NCI-H524 (cell line): ENCODE measurements around the gene CLEC1A.

Experiments used
- DNase-seq, 2 experiments: peaks; one replicate each; lab custom pipeline; 2025; lab: John Stamatoyannopoulos, UW

CLEC1A gene, protein sequence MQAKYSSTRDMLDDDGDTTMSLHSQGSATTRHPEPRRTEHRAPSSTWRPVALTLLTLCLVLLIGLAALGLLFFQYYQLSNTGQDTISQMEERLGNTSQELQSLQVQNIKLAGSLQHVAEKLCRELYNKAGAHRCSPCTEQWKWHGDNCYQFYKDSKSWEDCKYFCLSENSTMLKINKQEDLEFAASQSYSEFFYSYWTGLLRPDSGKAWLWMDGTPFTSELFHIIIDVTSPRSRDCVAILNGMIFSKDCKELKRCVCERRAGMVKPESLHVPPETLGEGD

GRCh38 chr12:10098791-10099190 lies at the start of gene CLEC1A:
Gene CLEC1A (minus strand): TSS chr12:10098985. CDS start chr12:10098922, 63 bp downstream.
- no peak for DNase-seq

DNA sequence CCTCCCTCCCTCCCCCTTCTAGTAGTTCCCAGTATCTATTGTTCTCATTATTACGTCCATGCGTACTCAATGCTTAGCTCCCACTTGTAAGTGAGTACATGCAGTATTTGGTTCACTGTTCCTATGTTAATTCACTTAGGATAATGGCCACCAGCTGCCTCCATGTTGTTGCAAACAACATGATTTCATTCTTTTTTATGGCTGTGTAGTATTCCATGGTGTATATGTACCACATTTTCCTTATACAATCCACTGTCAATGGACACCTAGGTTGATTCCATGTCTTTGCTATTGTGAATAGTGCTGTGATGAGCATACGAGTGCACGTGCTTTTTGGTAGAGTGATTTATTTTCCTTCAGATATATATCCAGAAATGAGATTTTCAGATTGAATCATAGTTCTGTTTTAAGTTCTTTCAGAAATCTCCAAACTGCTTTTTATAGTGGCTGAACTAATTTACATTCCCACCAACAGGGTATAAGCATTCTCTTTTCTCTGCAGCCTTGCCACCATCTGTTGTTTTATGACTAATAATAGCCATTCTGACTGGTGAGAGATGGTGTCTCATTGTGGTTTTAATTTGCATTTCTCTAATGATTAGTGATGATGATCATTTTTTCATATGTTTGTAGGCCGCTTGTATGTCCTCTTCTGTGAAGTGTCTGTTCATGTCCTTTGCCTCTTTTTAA lies 49.1 kb upstream of the CLEC1A start:
- DNase-seq, result no peak

- no peak for DNase-seq
Measured at GRCh38 chr12:10142976-10143589, 44.3 kb upstream of the CLEC1A start.

DNA sequence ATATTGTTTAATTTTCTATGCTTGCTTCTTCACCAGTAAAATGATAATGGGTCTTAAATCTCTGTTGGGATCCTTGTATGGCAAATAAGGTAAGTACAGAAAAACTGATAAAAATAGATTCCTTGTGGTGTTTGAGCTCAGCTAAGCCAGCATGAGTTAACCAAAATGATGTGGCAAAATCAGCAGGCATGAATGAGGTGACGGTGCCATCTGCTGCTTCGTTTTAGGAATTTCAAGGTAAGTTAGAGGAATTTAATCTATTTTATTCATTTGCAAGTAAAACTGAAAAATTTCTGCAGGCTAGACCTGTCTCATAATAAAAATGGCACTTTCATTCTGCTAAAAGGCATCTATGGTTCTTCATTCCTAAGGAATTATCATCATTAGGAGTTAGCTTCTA lies 41.2 kb upstream of the CLEC1A start:
- DNase-seq, result peak in 1 of 2 experiments; percentile 4

DNA sequence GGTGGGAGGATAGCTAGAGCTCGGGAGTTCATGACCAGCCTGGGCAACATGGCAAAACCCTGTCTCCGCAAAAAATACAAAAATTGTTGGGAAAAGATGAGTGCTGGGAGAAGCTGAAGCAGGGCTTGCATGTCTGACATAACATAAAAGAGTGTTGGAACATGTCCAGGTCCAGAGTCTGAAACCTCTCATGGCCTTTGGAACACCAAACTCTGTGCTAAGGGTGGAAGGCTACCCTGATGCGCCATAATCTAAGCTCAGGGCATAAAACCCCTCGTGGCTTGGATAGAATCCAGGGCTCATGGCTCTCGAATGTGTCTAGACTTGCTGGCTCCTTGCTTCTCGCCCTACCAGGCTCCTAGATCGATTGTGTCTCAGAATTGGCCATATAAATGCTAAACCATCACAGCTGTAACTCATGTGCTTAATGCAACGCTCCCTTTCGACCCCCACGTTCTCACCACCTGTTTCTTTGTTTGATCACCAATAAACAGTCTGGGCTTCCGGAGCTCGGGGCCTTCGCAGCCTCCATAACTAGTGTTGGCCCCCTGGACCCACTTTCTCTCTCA lies 37.9 kb upstream of the CLEC1A start:
- no peak for DNase-seq

- no peak for DNase-seq
Measured at GRCh38 chr12:10135126-10135525, 36.3 kb upstream of the CLEC1A start.

DNA sequence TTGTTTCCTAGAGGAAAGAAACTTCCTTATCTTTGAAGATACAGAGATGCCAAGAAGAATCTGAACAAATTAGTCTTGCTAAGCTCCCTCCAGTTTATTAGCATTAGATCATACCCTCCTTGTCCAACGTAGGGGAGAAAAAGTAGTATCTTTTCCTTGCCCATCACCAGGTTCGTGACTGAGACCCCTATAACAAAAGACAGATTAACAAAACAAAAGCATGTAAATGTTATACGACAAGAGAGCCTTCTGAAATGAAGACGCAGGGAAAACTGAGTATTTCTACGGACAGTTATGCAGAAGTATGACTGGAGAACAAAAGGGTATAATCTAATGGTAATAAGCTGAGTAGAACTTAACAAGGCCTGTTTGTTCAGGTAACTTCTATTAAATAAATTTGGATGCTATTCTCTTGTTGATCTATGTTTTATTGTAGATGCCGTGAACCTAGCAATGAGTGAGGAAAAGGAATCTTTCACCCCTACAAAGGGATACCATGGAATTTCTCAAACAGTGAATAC lies 34.1 kb upstream of the CLEC1A start:
- no peak for DNase-seq

- DNase-seq, result no peak
Measured at GRCh38 chr12:10131111-10131690, 32.4 kb upstream of the CLEC1A start.

DNA sequence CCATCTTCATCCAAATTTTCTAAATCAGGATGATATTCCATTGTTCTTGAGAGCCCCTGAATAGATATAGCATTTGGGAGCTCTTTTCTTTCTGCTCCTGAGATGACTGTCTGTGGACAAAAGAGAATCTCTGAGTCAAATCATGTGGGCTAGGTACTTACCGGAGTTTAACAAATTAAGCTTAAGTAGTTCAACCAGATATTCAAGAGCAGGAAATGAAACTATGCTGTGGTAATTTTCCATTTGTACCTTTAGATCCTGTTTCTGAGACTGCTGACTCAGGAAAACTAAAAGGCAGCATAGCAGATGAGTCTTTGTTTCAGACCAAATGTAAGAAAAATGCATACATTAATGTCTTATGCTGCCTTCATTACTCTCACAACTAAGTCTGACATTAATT lies 31.3 kb upstream of the CLEC1A start, which contains the start of gene CLEC7A:
CLEC7A (minus strand) TSS at position 158 of the 400 bp plus-strand sequence; CDS start at position 41, 117 bp downstream.
- DNase-seq, result no peak

- no peak for DNase-seq
Measured at GRCh38 chr12:10128687-10129086, 29.9 kb upstream of the CLEC1A start.

GRCh38 chr12:10126413-10126812 lies 27.6 kb upstream of the CLEC1A start:
- no peak for DNase-seq

- DNase-seq, result no peak
Measured at GRCh38 chr12:10122689-10123088, 23.9 kb upstream of the CLEC1A start.

DNA sequence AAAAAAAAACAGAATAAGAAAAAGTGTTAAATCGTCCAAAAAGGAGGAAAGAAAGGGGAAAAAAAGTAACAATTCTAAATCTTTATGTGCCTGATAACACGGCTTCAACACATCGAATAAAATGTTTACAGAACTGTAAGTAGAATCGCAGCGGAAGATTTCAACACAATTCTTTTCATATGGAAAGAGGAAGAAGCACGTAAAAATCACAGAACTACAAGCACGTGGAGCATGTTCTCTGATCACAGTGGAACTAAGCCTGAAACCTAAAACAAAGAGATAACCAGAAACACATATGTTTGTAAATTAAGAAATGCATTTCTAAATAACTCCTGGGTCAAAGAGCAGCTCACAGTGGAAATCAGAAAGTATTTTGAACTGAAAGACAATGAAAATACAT lies 22.5 kb upstream of the CLEC1A start:
- no peak for DNase-seq

DNA sequence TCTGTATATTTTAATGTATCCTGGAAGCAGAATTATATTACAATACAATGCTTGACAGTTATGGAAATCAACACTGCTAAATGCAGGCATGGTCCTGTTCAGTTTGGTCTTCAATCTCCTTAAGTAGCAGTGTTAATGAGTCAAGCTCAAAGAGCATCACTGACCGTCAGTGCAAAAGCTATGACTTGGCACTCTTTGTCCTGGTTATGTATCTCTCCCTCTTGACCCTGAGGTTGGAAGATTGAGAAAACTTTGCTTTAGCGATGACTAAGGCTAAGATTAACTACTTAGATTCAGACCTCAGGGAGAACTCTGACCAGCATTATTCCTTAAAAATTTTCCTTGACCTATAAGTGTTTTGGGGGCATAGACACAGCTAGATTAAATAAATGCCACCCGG lies 20.3 kb upstream of the CLEC1A start:
- DNase-seq, result no peak

DNA sequence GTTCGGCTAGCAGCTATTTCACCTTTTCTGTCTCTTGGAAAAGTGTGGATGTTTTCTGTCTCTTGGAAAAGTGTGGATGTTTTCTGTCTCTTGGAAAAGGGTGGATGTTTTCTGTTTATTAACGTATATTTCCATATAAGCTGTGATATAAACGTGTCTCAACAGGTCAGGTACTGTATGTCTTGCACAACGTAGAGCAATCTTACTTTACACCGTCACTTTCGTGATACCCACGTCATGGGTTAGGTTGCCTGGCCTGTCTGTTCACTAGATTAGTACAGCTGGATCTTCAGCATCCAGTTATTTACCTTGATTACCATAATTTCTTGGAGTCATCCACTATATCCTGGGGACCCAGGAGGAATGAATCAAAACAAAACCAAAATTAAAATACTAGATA lies 17.1 kb upstream of the CLEC1A start:
- no peak for DNase-seq

GRCh38 chr12:10115311-10115710 lies 16.5 kb upstream of the CLEC1A start:
- no peak for DNase-seq

GRCh38 chr12:10113920-10114319 lies 15.1 kb upstream of the CLEC1A start:
- no peak for DNase-seq

- DNase-seq, result no peak
Measured at GRCh38 chr12:10113075-10113474, 14.3 kb upstream of the CLEC1A start.

GRCh38 chr12:10111451-10111850 lies 12.7 kb upstream of the CLEC1A start:
- DNase-seq, result no peak

DNA sequence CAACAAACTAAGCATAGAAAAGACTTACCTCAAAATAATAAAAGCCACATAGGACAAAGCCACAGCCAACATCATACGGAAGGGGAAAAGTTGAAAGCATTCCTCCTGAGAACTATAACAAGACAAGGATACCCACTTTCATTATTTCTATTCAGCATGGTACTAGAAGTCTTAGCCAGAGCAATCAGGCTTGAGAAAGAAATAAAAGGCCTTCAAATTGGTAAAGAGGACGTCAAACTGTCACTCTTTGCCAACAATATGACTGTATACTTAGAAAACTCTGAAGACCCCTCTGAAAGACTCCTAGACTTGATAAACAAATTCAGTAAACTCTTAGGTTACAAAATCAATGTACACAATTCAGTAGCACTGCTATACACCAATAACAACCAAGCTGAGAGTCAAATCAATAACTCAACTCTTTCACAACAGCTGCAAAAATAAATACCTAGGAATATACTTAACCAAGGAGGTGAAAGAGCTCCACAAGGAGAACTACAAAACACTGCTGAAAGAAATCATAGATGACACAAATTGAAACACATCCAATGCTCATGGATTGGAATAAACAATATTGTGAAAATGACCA lies 11.6 kb upstream of the CLEC1A start:
- DNase-seq, result no peak

DNA sequence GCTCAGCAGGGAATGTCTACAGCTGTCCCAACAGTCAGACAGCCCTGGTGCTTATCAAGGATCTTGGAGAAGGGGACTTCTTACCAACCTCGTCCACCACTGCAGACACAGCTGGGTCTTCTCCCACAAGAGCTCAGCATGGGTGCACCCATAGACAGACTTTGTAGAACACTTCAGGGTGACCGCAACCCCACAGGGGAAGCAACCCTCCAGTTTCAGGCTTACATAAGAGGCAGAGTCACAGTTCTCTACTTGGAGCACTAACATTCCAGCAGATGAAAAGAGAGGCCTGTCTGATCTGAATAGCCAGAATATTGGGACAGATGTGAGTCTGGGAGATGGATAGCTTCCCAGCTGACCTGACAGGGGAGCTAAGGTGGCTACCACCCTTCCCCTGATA lies 3.5 kb upstream of the CLEC1A start:
- DNase-seq, result no peak
